ENCODE data around the gene CDKAL1. TPM values are rescaled to one million over a fixed set of nuclear protein-coding genes. Genes with fewer than 3 reads are reported as not detected.

CDKAL1 gene
- total and polyA plus RNA-seq, 2 of the 8 experiments (the other 6 are each of a cell fraction or from before 2014, with no cell fraction given), result 8.4 to 24.6 TPM

- CTCF ChIA-PET (ENCODE audit: partially characterized antibody), result interaction anchor here (1.0 to 1.8 kb wide), 3 partner anchors 27 to 1012 kb away, joined by 3 to 6 read pairs (median 4); no protein-coding TSS in a partner anchor
- no peak overlapping the region for H2BK5ac ChIP-seq (ENCODE audit: low read depth, low read length)
- no peak for TF ChIP-seq TCF12 (IDR thresholded peaks at IDR 0.05; ENCODE audit: low read depth, low read length)
- TF ChIP-seq CHD1 (IDR thresholded peaks at IDR 0.05; ENCODE audit: low read depth, low read length), result no peak
- H3K4me1 ChIP-seq (replicated peaks in 1 of 4; ENCODE audit: control insufficient read depth in 3 of 4, insufficient read depth in 4 of 4, low read length in 3 of 4), result peaks cover 0 to 4% (median 0%) of the 10 kb centered on the region in 4 experiments; a peak in 1 of 7 replicates
- FAIRE-seq (no peak), DNase-seq (ENCODE audit: low read depth in 1 of 2, low spot score in 2 of 2) (no peak)
- no peaks in the 10 kb centered on the region for H3K36me3 ChIP-seq (ENCODE audit: control insufficient read depth in 2 of 4, insufficient read depth in 4 of 4, low read length in 3 of 4)
- no peak overlapping the region for H2BK20ac ChIP-seq (ENCODE audit: low read length)
- POLR2A ChIA-PET (ENCODE audit: partially characterized antibody), result interaction anchor here (0.7 to 1.1 kb wide), 2 partner anchors 15 to 334 kb away, joined by 3 to 4 read pairs; no protein-coding TSS in a partner anchor
- H2BK15ac ChIP-seq (ENCODE audit: low read length), result no peak overlapping the region
- H3K18ac ChIP-seq (ENCODE audit: extremely low read depth, low read length), result no peak overlapping the region
- no peak overlapping the region for H2BK120ac ChIP-seq (replicated peaks; ENCODE audit: low read depth, low read length)
- no peak overlapping the region for H3K23ac ChIP-seq (ENCODE audit: insufficient read length)
- no peak overlapping the region for H2AFZ ChIP-seq (ENCODE audit: low read length)
- H3K56ac ChIP-seq (replicated peaks; ENCODE audit: insufficient read length, low read depth, low read length), result no peak overlapping the region
- no peak overlapping the region for H4K8ac ChIP-seq (ENCODE audit: extremely low read depth, insufficient read depth, low read length)
- H3K14ac ChIP-seq (ENCODE audit: insufficient read length), result no peak overlapping the region
- H3K4me3 ChIP-seq (ENCODE audit: extremely low read depth in 1 of 4, insufficient read depth in 2 of 4, low read depth in 3 of 4, low read length in 4 of 4), result no peak overlapping the region
- H3K4me2 ChIP-seq (ENCODE audit: insufficient read depth in 1 of 2, low read depth in 2 of 2, low read length in 2 of 2), result no peak overlapping the region
- H3K23me2 ChIP-seq (ENCODE audit: low read depth, low read length), result no peaks in the 10 kb centered on the region
- no peaks in the 10 kb centered on the region; a peak in 1 of 4 replicates for H3K79me2 ChIP-seq (ENCODE audit: control insufficient read depth in 1 of 2, insufficient read depth in 2 of 2, low read length in 2 of 2)
- no peak overlapping the region for H2AK5ac ChIP-seq (ENCODE audit: low read depth, low read length)
- no peak overlapping the region for H2BK12ac ChIP-seq (ENCODE audit: low read depth, low read length)
- no peak overlapping the region for H3K27ac ChIP-seq (ENCODE audit: low read depth, low read length)
- no peak overlapping the region for H3K9ac ChIP-seq (replicated peaks in 1 of 4; ENCODE audit: extremely low read depth in 1 of 4, low read depth in 3 of 4, low read length in 3 of 4)
- 89% methylated on average over 3 of the region's 3 CpGs; no CpG with 5 or more reads in 1 of the 2 experiments for WGBS, 2 experiments (ENCODE audit: extremely low coverage in 1 of 2, insufficient coverage in 1 of 2, insufficient read length in 1 of 2, insufficient replicate concordance in 2 of 2, low coverage in 1 of 2, low lambda C conversion rate in 2 of 2, missing lambda C conversion rate in 1 of 2)
- H3K4ac ChIP-seq (replicated peaks; ENCODE audit: insufficient read length, low read depth, low read length), result no peak overlapping the region
- H4K20me1 ChIP-seq (replicated peaks in 1 of 2; ENCODE audit: control insufficient read depth in 1 of 2, insufficient read depth in 2 of 2, low read length in 2 of 2), result no peaks in the 10 kb centered on the region
- H4K91ac ChIP-seq (replicated peaks; ENCODE audit: insufficient read length, low read length), result no peak overlapping the region
- H3K27me3 ChIP-seq (replicated peaks in 1 of 4; ENCODE audit: control insufficient read depth in 3 of 4, extremely low read depth in 1 of 4, insufficient read depth in 3 of 4, low read length in 3 of 4), result no peaks in the 10 kb centered on the region
- no peaks in the 10 kb centered on the region for H3K9me3 ChIP-seq (ENCODE audit: insufficient read depth in 2 of 2, low read depth in 1 of 2, low read length in 1 of 2)
- no peaks in the 10 kb centered on the region for H3K79me1 ChIP-seq (ENCODE audit: low read depth, low read length)
- H4K5ac ChIP-seq (ENCODE audit: insufficient read length, low read depth, low read length), result no peak overlapping the region
Measured at GRCh38 chr6:20577173-20577688, 43.0 kb downstream of the CDKAL1 start.

Measured in H1 (cell line).